Stimulated activated CD4-positive, alpha-beta T cell treated with anti-CD3 and anti-CD28 coated beads, TNF-alpha, amount 100 ng/mL, for 48 hours (primary cell): ENCODE data around the gene MRC2.
A peak's percentile ranks its signal among the peaks of the same experiment; 100 is the strongest.

Source experiments
- DNase-seq, 3 donors: peaks; one replicate each; pipeline ENCODE4 v3.0.0-alpha.2; 2020; ENCODE audit warnings: low read depth in 3 of 3

MRC2 gene

DNA sequence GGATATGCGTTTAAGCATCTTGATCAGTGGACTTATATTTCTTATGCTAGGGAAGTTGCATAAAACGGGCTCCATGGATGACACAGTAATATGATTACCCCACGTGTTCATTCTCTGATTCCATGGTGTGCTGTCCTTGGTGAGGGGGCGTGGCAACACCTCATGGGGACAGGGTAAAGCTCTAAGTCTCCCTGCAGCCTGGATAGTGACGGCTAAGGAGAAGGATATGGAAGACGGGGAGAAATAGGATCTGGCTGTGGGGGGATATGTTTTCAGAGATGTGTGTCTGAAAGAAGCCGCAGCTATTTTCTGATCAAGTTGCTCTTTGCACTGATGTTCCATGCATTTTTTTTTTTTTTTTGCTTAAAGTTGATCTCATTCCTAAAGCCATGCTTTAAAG, 96.4 kb downstream of the MRC2 start:
- DNase-seq: no peak

DNA sequence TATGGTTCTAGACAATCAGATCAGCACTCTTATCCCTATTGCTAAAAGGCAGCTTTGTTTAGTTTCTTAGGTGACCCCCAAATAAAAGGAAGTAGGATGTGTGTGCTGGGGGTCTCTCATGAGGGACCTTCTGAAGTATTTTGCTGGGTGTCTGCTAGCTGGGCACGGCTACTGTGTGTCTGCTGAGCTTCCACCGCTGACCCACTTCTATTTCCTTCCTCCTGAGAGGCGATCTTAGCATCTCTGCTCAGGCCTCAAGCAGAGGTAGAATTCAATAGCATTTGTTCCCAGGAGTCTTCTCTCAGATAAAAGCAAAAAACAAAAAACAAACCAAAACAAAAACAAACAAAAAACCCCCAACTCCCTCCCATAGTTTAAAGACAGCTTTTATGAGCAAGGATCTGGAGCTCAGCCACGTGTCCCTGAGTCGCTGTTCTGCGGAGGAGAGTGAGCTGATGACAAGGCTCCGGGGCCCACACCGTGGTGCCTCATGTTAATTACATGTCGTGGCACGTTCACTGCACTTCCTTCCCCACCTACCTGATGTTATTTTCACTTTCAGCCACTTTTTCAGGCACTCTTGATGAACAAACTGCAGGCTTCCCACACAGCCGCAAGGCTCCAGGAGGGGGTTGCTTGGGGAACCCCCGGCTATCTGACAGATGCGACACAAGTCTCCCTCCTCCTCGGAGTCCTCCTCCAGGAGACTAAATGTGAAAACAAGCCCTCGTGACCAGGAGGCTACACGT, 97.1 kb downstream of the MRC2 start:
- DNase-seq: peak; percentile 65 to 74 (median 67)

GRCh38 chr17:62725791-62726249, 98.3 kb downstream of the MRC2 start:
- DNase-seq: no peak

DNA sequence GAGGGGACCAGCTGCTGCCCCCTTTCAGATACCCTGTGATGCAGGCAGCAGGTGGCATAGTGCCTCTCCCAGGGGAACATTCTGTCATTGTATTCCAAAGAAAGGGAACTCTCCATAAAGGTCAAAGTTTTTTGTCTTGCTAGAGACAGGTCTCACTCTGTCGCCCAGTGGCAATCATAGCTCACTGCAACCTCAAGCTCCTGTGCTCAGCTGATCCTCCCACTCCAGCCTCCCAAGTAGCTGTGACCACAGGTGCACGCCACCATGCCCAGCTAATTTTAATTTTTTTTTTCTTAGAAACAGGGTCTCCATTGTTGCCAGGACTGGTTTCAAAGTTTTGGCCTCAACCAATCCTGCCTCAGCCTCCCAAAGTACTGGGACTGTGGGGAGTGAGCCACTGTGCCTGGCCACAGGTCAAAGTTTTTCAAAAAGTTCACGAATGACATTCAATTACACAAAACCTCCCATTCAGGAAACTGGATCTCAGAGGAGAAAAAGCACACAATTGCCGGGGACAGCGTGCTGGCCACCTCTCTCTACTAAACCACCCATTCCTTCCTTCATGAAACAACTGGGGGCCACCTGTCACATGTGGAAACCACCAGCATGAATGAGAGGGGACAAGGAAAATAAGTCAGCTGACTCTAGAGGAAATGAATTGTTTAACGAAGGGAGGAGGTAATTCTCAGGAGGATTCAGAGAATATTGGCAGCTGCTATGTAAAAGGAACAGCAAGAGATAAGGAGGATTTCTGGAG, 100.6 kb downstream of the MRC2 start:
- no peak for DNase-seq

GRCh38 chr17:62732125-62732524, 104.7 kb downstream of the MRC2 start:
- no peak for DNase-seq

DNA sequence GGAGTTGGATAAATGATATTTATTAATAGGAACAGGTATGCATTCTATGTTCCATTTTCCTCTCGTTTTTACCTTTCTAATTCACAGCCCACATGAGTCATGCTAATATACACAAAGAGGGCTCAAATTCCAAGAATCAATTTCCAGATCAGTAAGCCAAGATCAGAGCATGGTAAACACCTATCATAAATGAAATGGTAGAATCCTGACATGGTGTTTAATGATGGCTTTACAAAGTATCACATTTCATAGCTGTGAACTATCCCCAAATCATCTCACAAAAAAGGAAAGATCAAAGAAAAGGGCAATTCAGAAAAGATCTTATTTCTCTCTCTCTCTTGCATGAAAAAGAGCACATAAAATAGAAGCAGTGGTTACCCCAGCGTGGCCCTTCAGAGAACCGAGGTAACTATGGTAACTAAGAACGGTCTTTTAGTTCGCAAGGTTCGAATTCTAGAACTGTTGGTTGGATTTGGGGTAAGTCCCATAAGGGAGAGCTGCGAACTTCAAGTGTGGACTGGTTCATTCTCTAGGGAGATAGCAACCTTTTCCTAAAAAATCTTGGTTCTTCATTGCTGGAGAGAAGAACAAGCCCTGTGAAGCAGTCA, 107.7 kb downstream of the MRC2 start:
- no peak for DNase-seq

DNA sequence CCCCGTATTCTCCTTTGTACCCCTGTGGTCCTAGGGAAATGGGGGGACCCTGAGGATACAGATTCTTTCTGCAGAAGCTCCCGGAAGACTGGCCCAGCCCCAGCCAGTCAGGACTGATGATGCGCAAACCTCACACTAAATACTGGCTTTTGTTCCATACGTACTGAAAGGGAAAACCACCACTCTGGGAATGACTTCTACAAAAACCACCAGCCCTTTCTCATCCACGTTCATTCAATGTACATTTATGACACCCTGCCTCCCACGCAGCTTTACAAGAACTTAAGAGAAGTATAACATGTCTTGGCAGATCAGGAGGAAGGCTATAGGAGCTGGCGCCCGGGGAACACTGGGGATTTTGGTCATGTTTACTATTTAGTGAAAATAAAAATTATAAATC, 110.0 kb downstream of the MRC2 start:
- DNase-seq: peak; percentile 31 to 46 (median 44)

DNA sequence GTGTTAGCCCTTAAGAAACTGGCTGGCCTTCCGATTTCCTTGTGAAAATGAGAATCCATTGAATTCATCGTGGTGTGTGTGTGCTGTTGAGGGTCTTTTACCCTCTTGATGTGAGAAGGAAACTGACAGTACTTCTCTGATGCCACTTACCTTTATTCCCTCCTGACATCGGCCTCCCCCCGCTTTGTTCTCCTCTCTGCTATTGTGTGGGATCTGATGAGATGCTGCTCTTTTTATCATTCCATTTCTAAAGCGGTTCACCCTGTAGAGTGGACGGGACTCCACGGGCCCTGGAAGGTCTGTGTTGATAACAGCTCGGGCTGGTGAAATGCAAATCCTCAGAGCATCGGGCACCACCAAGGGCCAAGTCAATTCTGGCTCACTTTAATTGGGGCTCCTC, 110.8 kb downstream of the MRC2 start:
- no peak for DNase-seq

GRCh38 chr17:62739645-62740388, 112.3 kb downstream of the MRC2 start:
- DNase-seq: no peak

GRCh38 chr17:62741290-62741689, 113.8 kb downstream of the MRC2 start:
- DNase-seq: no peak
